HEK293T (cell line): ENCODE measurements around the gene BCO2.

Source experiments
- ELF4 ChIP-seq: fragments of 450-650 bp; IDR thresholded peaks from 2 replicates; pipeline ENCODE4 v1.6.1; 2017; ENCODE audit warnings: antibody characterized with exemption
- SUZ12 ChIP-seq: fragments of 450-650 bp; IDR thresholded peaks from 2 replicates; pipeline ENCODE4 v1.6.1; 2016; ENCODE audit warnings: mild to moderate bottlenecking

GRCh38 chr11:112255067-112255720 is 79.9 kb downstream of the BCO2 start:
- TF ChIP-seq SUZ12: no peak
- TF ChIP-seq ELF4: no peak
